Thymus (tissue), 11 donors: Measurements from ENCODE around the gene RUFY4. TPM values are rescaled to one million over a fixed set of nuclear protein-coding genes. Genes with fewer than 3 reads are reported as not detected.

ENCODE experiments used
- DNase-seq, 9 donors: peaks; one replicate each; pipeline ENCODE4 v3.0.0-alpha.2; 2013; ENCODE audit warnings: low spot score in 9 of 9, low read depth in 6 of 9, missing footprints in 1 of 9
- H3K27ac ChIP-seq, 2 donors: one replicate each; pipeline ENCODE4 v1.5.1; 2013; ENCODE audit warnings: control low read depth in 1 of 2, low read depth in 1 of 2, low read length in 1 of 2, mild to moderate bottlenecking in 1 of 2, moderate library complexity in 1 of 2
- H3K27me3 ChIP-seq, 2 donors: one replicate each; pipeline ENCODE4 v1.5.1; 2013; ENCODE audit warnings: low read length in 1 of 2; ENCODE audit not compliant: control insufficient read depth in 2 of 2, insufficient read depth in 1 of 2
- H3K36me3 ChIP-seq, 2 donors: one replicate each; pipeline ENCODE4 v1.5.1; 2013; ENCODE audit warnings: low read length in 1 of 2, mild to moderate bottlenecking in 1 of 2, moderate library complexity in 1 of 2; ENCODE audit not compliant: control insufficient read depth in 2 of 2, insufficient read depth in 2 of 2
- H3K4me1 ChIP-seq, 2 donors: one replicate each; pipeline ENCODE4 v1.5.1; 2013; ENCODE audit warnings: low read length in 2 of 2; ENCODE audit not compliant: control insufficient read depth in 2 of 2, insufficient read depth in 2 of 2
- H3K4me3 ChIP-seq, 2 donors: one replicate each; pipeline ENCODE4 v1.5.1; 2013; ENCODE audit warnings: low read length in 2 of 2, control low read depth in 1 of 2, mild to moderate bottlenecking in 1 of 2
- H3K9me3 ChIP-seq, 2 donors: one replicate each; pipeline ENCODE4 v1.5.1; 2013; ENCODE audit warnings: low read length in 1 of 2, mild to moderate bottlenecking in 1 of 2; ENCODE audit not compliant: control insufficient read depth in 2 of 2, insufficient read depth in 1 of 2
- WGBS: extraction: QIAGEN DNeasy Blood & Tissue Kit; methylation state at CpG from one replicate; pipeline ENCODE4 v1.1.7; 2013; 5-methylcytosine and 5-hydroxymethylcytosine counted together
- polyA plus RNA-seq: library from polyadenylated mRNA; stranded (reverse); fragments of 200-250 nt; gene quantifications from one replicate; pipeline ENCODE4 v1.2.3, GENCODE V29; 2013
- total RNA-seq: library from RNA; stranded (reverse); fragments of 120-200 nt; gene quantifications from one replicate; pipeline ENCODE4 v1.2.4, GENCODE V29; 2013
- donor health status: healthy.

Gene RUFY4
- total and polyA plus RNA-seq, 2 donors = 2.6 to 5.4 TPM

GRCh38 chr2:218051903-218052302 is 17.1 kb upstream of the RUFY4 start:
- H3K27me3 ChIP-seq = no peaks in the 10 kb centered on the region
- H3K27ac ChIP-seq = no peak overlapping the region
- WGBS = 92% methylated on average over 3 of the region's 3 CpGs
- no peaks in the 10 kb centered on the region for H3K36me3 ChIP-seq
- H3K4me1 ChIP-seq = no peaks in the 10 kb centered on the region
- H3K9me3 ChIP-seq = no peaks in the 10 kb centered on the region
- H3K4me3 ChIP-seq = no peak overlapping the region
- no peak for DNase-seq

GRCh38 chr2:218059289-218059688 is 9.8 kb upstream of the RUFY4 start:
- no peak for DNase-seq
- no peak overlapping the region for H3K27ac ChIP-seq
- H3K9me3 ChIP-seq = no peaks in the 10 kb centered on the region
- H3K27me3 ChIP-seq = no peaks in the 10 kb centered on the region
- no peak overlapping the region for H3K4me3 ChIP-seq
- H3K36me3 ChIP-seq = no peaks in the 10 kb centered on the region
- 95% methylated on average over 3 of the region's 3 CpGs for WGBS
- no peaks in the 10 kb centered on the region for H3K4me1 ChIP-seq

- DNase-seq = no peak
Observed at GRCh38 chr2:218060118-218060517, 8.9 kb upstream of the RUFY4 start.

GRCh38 chr2:218060950-218061660 is 7.9 kb upstream of the RUFY4 start:
- H3K4me1 ChIP-seq = no peaks in the 10 kb centered on the region
- no peak for DNase-seq
- no peaks in the 10 kb centered on the region for H3K36me3 ChIP-seq
- H3K9me3 ChIP-seq = no peaks in the 10 kb centered on the region
- 97% methylated on average over 7 of the region's 7 CpGs for WGBS
- H3K27me3 ChIP-seq = no peaks in the 10 kb centered on the region
- H3K4me3 ChIP-seq = no peak overlapping the region
- H3K27ac ChIP-seq = no peak overlapping the region

More at GRCh38 chr2:218060118-218060517, 8.9 kb upstream of the RUFY4 start:
- WGBS = 82% methylated on average over 5 of the region's 5 CpGs
- H3K9me3 ChIP-seq = no peaks in the 10 kb centered on the region
- no peaks in the 10 kb centered on the region for H3K27me3 ChIP-seq
- no peak overlapping the region for H3K27ac ChIP-seq
- no peaks in the 10 kb centered on the region for H3K4me1 ChIP-seq
- no peak overlapping the region for H3K4me3 ChIP-seq
- H3K36me3 ChIP-seq = no peaks in the 10 kb centered on the region

- H3K36me3 ChIP-seq = no peaks in the 10 kb centered on the region
- DNase-seq = no peak
- no peak overlapping the region for H3K4me3 ChIP-seq
- H3K27me3 ChIP-seq = peaks cover 0 to 9% of the 10 kb centered on the region in 2 donors
- no peak overlapping the region for H3K27ac ChIP-seq
- peaks cover 0 to 2% of the 10 kb centered on the region in 2 donors for H3K4me1 ChIP-seq
- H3K9me3 ChIP-seq = no peaks in the 10 kb centered on the region
- 58% methylated on average over 5 of the region's 5 CpGs for WGBS
Observed at GRCh38 chr2:218063486-218063885, 5.6 kb upstream of the RUFY4 start.

- Histone ChIP-seq H3K27ac (no peak overlapping the region), H3K27me3 (peaks cover 0 to 12% of the 10 kb centered on the region in 2 donors), H3K9me3 (no peaks in the 10 kb centered on the region), H3K4me3 (no peak overlapping the region), H3K36me3 (no peaks in the 10 kb centered on the region), H3K4me1 (peaks cover 0 to 4% of the 10 kb centered on the region in 2 donors)
- DNase-seq = no peak
- WGBS = 96% methylated on average over 6 of the region's 6 CpGs
Observed at GRCh38 chr2:218063896-218064295, 5.2 kb upstream of the RUFY4 start.

GRCh38 chr2:218065239-218066006 is 3.6 kb upstream of the RUFY4 start:
- Histone ChIP-seq H3K4me3 (no peak overlapping the region), H3K36me3 (no peaks in the 10 kb centered on the region), H3K27ac (no peak overlapping the region), H3K9me3 (no peaks in the 10 kb centered on the region), H3K27me3 (peaks cover 0 to 12% of the 10 kb centered on the region in 2 donors), H3K4me1 (peaks cover 0 to 6% of the 10 kb centered on the region in 2 donors)
- DNase-seq = no peak
- 89% methylated on average over 9 of the region's 9 CpGs for WGBS

- 50% methylated on average over 12 of the region's 12 CpGs for WGBS
- H3K27me3 ChIP-seq = peaks cover 0 to 12% of the 10 kb centered on the region in 2 donors
Observed at GRCh38 chr2:218066926-218067515, 2.0 kb upstream of the RUFY4 start.

GRCh38 chr2:218067523-218067922 is 1.5 kb upstream of the RUFY4 start:
- no peaks in the 10 kb centered on the region for H3K9me3 ChIP-seq
- H3K4me1 ChIP-seq = peaks cover 0 to 6% of the 10 kb centered on the region in 2 donors
- 87% methylated on average over 4 of the region's 4 CpGs for WGBS
- H3K27ac ChIP-seq = no peak overlapping the region
- no peak for DNase-seq
- no peaks in the 10 kb centered on the region for H3K36me3 ChIP-seq
- no peak overlapping the region for H3K4me3 ChIP-seq
- H3K27me3 ChIP-seq = peaks cover 0 to 12% of the 10 kb centered on the region in 2 donors

More at GRCh38 chr2:218066926-218067515, 2.0 kb upstream of the RUFY4 start:
- no peaks in the 10 kb centered on the region for H3K36me3 ChIP-seq
- no peak overlapping the region for H3K27ac ChIP-seq
- peaks cover 0 to 6% of the 10 kb centered on the region in 2 donors for H3K4me1 ChIP-seq
- DNase-seq = no peak
- no peak overlapping the region for H3K4me3 ChIP-seq
- H3K9me3 ChIP-seq = no peaks in the 10 kb centered on the region
